Measurements from ENCODE around the gene PDE1A.

- TF ChIP-seq CTCF (IDR thresholded peaks at IDR 0.05) (no peak), FOXJ3 (CRISPR knock-in tag; IDR thresholded peaks at IDR 0.05) (no peak), CHD2 (IDR thresholded peaks at IDR 0.05; ENCODE audit: low read length, partially characterized antibody) (no peak), USF2 (IDR thresholded peaks at IDR 0.05; ENCODE audit: borderline replicate concordance, low read depth, low read length) (no peak), MXI1 (IDR thresholded peaks at IDR 0.05; ENCODE audit: low read depth, low read length) (no peak)
Measured at GRCh38 chr2:182248362-182248761, 178.5 kb downstream of the PDE1A start.

Measured in SK-N-SH (cell line).